HepG2 (cell line): ENCODE measurements around the gene ALDH3B2. TPM values are rescaled to one million over a fixed set of nuclear protein-coding genes. Genes with fewer than 3 reads are reported as not detected.

Experiments
- ATAC-seq: fragments of 200-7000 bp; cut with Tn5 transposase; 3 replicates; pipeline ENCODE4 v1.9.1; 2020; ENCODE audit warnings: mild to moderate bottlenecking, moderate library complexity
- BruUV-seq: library from RNA; stranded (reverse); fragments of 400-500 nt; replicated peaks from 2 replicates; lab custom pipeline; 2021; lab: Mats Ljungman, UMichigan
- CTCF ChIA-PET: fragments of 300-600 bp; formaldehyde crosslinking; extraction: SDS; loops from one replicate; lab custom pipeline; 2021; ENCODE audit warnings: low total read pairs, inconsistent platforms, low intra/inter-chr PET ratio; lab: Yijun Ruan, JAX
- POLR2A ChIA-PET: fragments of 350-600 bp; sonication (Branson Sonifier 250); formaldehyde crosslinking; loops from one replicate; lab custom pipeline; 2020; ENCODE audit warnings: antibody characterized with exemption, inconsistent platforms; lab: Yijun Ruan, JAX
- DNase-seq: peaks from one replicate; pipeline ENCODE4 v3.0.0-alpha.2; 2015; ENCODE audit warnings: low spot score
- FAIRE-seq: peaks from 3 replicates; lab custom pipeline; 2011; peaks lifted over from hg19 to GRCh38; lab: Jason Lieb, UNC
- H2AFZ ChIP-seq: one replicate; pipeline ENCODE4 v1.6.1; 2011; ENCODE audit warnings: low read length, inconsistent platforms
- H3K27ac ChIP-seq: fragments of 300-600 bp; 3 replicates; pipeline ENCODE4 v1.8.0; 2011; ENCODE audit warnings: mixed run types, mild to moderate bottlenecking, mixed read lengths, low read length, inconsistent platforms; ENCODE audit not compliant: insufficient read depth; ENCODE audit errors: extremely low read length
- H3K27me3 ChIP-seq, 2 experiments: fragments of 200-600 bp in 1 of 2; 2 replicates in 1 of 2; 3 replicates in 1 of 2; pipeline versions ENCODE4 v1.6.0 to v1.8.0; 2011; ENCODE audit warnings: low read length in 2 of 2, mild to moderate bottlenecking in 2 of 2, moderate library complexity in 2 of 2, inconsistent platforms in 1 of 2; ENCODE audit not compliant: insufficient read depth in 2 of 2, control insufficient read depth in 1 of 2
- H3K36me3 ChIP-seq, 2 experiments: fragments of 200-600 bp in 1 of 2; replicated peaks in 1 of 2; 2 replicates in 1 of 2; 3 replicates in 1 of 2; pipeline versions ENCODE4 v1.5.1 to v1.8.0; 2011; ENCODE audit warnings: low read length in 2 of 2, inconsistent platforms in 1 of 2; ENCODE audit not compliant: insufficient read depth in 2 of 2, control insufficient read depth in 1 of 2
- H3K4me1 ChIP-seq: 2 replicates; pipeline ENCODE4 v1.5.1; 2012; ENCODE audit warnings: low read length, inconsistent platforms; ENCODE audit not compliant: insufficient read depth
- H3K4me2 ChIP-seq: 2 replicates; pipeline ENCODE4 v1.6.0; 2011; ENCODE audit warnings: low read depth, low read length, inconsistent platforms
- H3K4me3 ChIP-seq, 3 experiments: fragments of 200-600 bp in 1 of 3; sonication (generic), shearing (Covaris generic) in 1 of 3; replicated peaks in 1 of 3; 2 replicates each; pipeline ENCODE4 v1.5.1; 2011 to 2016; ENCODE audit warnings: low read length in 3 of 3, inconsistent platforms in 2 of 3, low read depth in 2 of 3, mild to moderate bottlenecking in 2 of 3, control low read depth in 1 of 3, mixed read lengths in 1 of 3; ENCODE audit not compliant: insufficient read depth in 1 of 3
- H3K79me2 ChIP-seq: one replicate; pipeline ENCODE4 v1.6.1; 2011; ENCODE audit warnings: low read length, inconsistent platforms; ENCODE audit not compliant: insufficient read depth
- H3K9ac ChIP-seq: 2 replicates; pipeline ENCODE4 v1.6.0; 2011; ENCODE audit warnings: mild to moderate bottlenecking, low read depth, low read length, inconsistent platforms; ENCODE audit not compliant: insufficient read depth
- H3K9me3 ChIP-seq: 2 replicates; pipeline ENCODE4 v1.5.1; 2012; ENCODE audit warnings: mild to moderate bottlenecking, low read length
- H4K20me1 ChIP-seq: 2 replicates; pipeline ENCODE4 v1.6.0; 2011; ENCODE audit warnings: inconsistent platforms, mild to moderate bottlenecking, low read length, moderate library complexity; ENCODE audit not compliant: insufficient read depth
- AKAP8 ChIP-seq: sonication (generic); formaldehyde crosslinking; IDR thresholded peaks from 2 replicates; pipeline ENCODE4 v1.5.1; 2020; ENCODE audit warnings: mild to moderate bottlenecking, missing genetic modification reagents
- DR1 ChIP-seq: sonication (generic); formaldehyde crosslinking; IDR thresholded peaks from 2 replicates; pipeline ENCODE4 v1.8.0; 2021; ENCODE audit warnings: mild to moderate bottlenecking, missing genetic modification reagents, inconsistent platforms
- MED8 ChIP-seq: sonication (generic); formaldehyde crosslinking; IDR thresholded peaks from 2 replicates; pipeline ENCODE4 v1.8.1; 2023; ENCODE audit warnings: mild to moderate bottlenecking, missing genetic modification reagents; ENCODE audit not compliant: insufficient replicate concordance
- NCOR1 ChIP-seq: fragments of 200-600 bp; sonication (generic); IDR thresholded peaks from 2 replicates; pipeline ENCODE4 v1.7.0; 2017; ENCODE audit warnings: antibody characterized with exemption, low read length, borderline replicate concordance
- SMYD3 ChIP-seq: sonication (generic); formaldehyde crosslinking; IDR thresholded peaks from 2 replicates; pipeline ENCODE4 v1.8.1; 2023; ENCODE audit warnings: mild to moderate bottlenecking, missing genetic modification reagents
- ZHX1 ChIP-seq: sonication (generic); formaldehyde crosslinking; IDR thresholded peaks from 2 replicates; pipeline ENCODE4 v1.8.1; 2022; ENCODE audit warnings: low read depth, mild to moderate bottlenecking, missing genetic modification reagents
- ZNF670 ChIP-seq: sonication (generic); formaldehyde crosslinking; IDR thresholded peaks from 2 replicates; pipeline ENCODE4 v1.8.0; 2022; ENCODE audit warnings: mild to moderate bottlenecking, missing genetic modification reagents, borderline replicate concordance
- ZNF709 ChIP-seq: sonication (generic); formaldehyde crosslinking; IDR thresholded peaks from 2 replicates; pipeline ENCODE4 v1.5.0; 2020; ENCODE audit warnings: mild to moderate bottlenecking, missing genetic modification reagents
- ZNF761 ChIP-seq: sonication (generic); formaldehyde crosslinking; conservative IDR thresholded peaks from 2 replicates; pipeline ENCODE4 v1.4.0; 2020; ENCODE audit warnings: mild to moderate bottlenecking, missing genetic modification reagents
- ZNF768 ChIP-seq: sonication (generic); formaldehyde crosslinking; IDR thresholded peaks from 2 replicates; pipeline ENCODE4 v1.4.0; 2020; ENCODE audit warnings: missing genetic modification reagents
- ZNF780A ChIP-seq: sonication (generic); formaldehyde crosslinking; IDR thresholded peaks from 2 replicates; pipeline ENCODE4 v1.8.0; 2022; ENCODE audit warnings: mild to moderate bottlenecking, missing genetic modification reagents, moderate library complexity
- ZNF891 ChIP-seq: sonication (generic); formaldehyde crosslinking; IDR thresholded peaks from 2 replicates; pipeline ENCODE4 v1.5.0; 2020; ENCODE audit warnings: mild to moderate bottlenecking, missing genetic modification reagents
- WGBS: methylation state at CpG from one replicate; pipeline ENCODE4 v1.1.6; 2017; ENCODE audit warnings: low lambda C conversion rate; 5-methylcytosine and 5-hydroxymethylcytosine counted together
- in situ Hi-C: cut with HindIII; loops from 2 replicates; pipeline ENCODE4 v1.10.0; 2017; ENCODE audit warnings: low pct_unique_long_range_greater_than_20kb; ENCODE audit not compliant: extremely low pct_ligation_motif_present
- intact Hi-C: fragments of 100-400 bp; cut with micrococcal nuclease; formaldehyde crosslinking; loops from one replicate; pipeline ENCODE4 v1.10.0; 2022; ENCODE audit not compliant: unreplicated experiment
- polyA plus RNA-seq, 8 experiments: library from polyadenylated mRNA; depleted of rRNA in 3 of 8; stranded (reverse) in 7 of 8; unstranded in 1 of 8; fragments of >200 nt; fragmentation: Illumina TruSeq in 4 of 8; extraction: Trizol in 4 of 8; gene quantifications; 2 replicates each; pipeline versions ENCODE4 v1.2.1 to v1.2.3, GENCODE V29; 2011 to 2016; ENCODE audit warnings: low read depth in 4 of 8, missing spikeins in 1 of 8, mixed read lengths in 1 of 8; ENCODE audit not compliant: insufficient read depth in 1 of 8
- total RNA-seq, 5 experiments: library from RNA; depleted of rRNA; stranded (reverse); fragments of >200 nt; fragmentation: Illumina TruSeq; extraction: Trizol; gene quantifications; 2 replicates each; pipeline ENCODE4 v1.2.3, GENCODE V29; 2016; ENCODE audit warnings: low read depth in 1 of 5
- TF ChIP-seq, protein P1 (sequence below): sonication (generic); formaldehyde crosslinking; IDR thresholded peaks from 2 replicates; pipeline ENCODE4 v1.4.0; 2020; ENCODE audit warnings: missing genetic modification reagents
- TF ChIP-seq, protein P2 (sequence below): sonication (generic); IDR thresholded peaks from 2 replicates; pipeline ENCODE4 v1.6.1; 2016; ENCODE audit warnings: low read depth, borderline replicate concordance

ALDH3B2 gene
- total and polyA plus RNA-seq, 2 of the 13 experiments (the other 11 are each of a cell fraction or from before 2014, with no cell fraction given) = not detected

DNA sequence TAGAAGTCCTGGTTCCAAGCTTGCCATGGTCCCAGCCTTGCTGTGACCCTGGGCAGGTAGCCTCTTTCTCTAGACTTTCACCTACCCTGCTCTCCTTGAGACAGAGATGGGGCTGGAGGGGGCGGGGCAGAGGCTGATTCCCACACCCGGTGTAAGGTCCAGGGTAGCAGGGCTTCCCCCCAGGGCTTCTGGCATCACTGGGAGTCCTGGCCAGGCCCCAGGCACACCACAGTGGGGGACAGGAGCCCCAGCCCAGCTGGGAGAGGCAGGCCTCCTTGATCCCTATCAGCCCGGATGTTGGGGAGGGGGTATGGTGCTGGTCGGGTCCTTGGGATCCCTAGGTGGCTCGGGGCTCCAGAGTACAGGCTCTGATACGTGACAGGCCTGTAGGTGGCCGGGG, 43.0 kb downstream of the ALDH3B2 start:
- no peak overlapping the region for H2AFZ ChIP-seq

DNA sequence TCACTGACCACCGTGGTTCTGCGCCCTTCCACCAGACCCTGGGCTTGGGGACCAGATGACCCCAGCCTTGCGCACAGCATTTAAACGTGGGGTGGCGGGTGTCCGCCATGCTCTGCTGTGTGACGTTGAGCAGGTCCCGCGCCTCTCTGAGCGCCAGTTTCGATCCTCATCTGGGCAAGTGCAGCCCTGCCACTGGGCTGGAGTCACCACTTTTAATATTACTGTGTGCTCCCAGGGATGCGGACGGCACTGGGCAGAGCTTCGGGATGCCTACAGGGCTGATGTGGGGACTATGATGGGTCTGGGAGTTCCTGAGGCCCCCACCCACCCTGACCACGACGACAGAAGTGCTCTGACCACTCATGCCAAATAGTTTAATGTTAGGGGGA, 43.5 kb downstream of the ALDH3B2 start:
- in situ Hi-C loops = no loop called here
- intact Hi-C loops = loop anchor here (1.0 kb wide), 1 partner anchor 28 kb away; no protein-coding TSS in a partner anchor
- TF ChIP-seq NCOR1 = 0 out of 2 replicates have a peak, but pooled peaks have one; percentile 6
- TF ChIP-seq SMYD3 (CRISPR knock-in tag) = no peak
- TF ChIP-seq MED8 (CRISPR knock-in tag) = no peak
- no peak for TF ChIP-seq ZNF780A (CRISPR knock-in tag)
- peak; percentile 100 for TF ChIP-seq ZNF768 (CRISPR knock-in tag)
- TF ChIP-seq ZNF670 (CRISPR knock-in tag) = no peak
- TF ChIP-seq, protein P1, sequence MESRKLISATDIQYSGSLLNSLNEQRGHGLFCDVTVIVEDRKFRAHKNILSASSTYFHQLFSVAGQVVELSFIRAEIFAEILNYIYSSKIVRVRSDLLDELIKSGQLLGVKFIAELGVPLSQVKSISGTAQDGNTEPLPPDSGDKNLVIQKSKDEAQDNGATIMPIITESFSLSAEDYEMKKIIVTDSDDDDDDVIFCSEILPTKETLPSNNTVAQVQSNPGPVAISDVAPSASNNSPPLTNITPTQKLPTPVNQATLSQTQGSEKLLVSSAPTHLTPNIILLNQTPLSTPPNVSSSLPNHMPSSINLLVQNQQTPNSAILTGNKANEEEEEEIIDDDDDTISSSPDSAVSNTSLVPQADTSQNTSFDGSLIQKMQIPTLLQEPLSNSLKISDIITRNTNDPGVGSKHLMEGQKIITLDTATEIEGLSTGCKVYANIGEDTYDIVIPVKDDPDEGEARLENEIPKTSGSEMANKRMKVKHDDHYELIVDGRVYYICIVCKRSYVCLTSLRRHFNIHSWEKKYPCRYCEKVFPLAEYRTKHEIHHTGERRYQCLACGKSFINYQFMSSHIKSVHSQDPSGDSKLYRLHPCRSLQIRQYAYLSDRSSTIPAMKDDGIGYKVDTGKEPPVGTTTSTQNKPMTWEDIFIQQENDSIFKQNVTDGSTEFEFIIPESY (CRISPR knock-in tag) = peak; percentile 97
- 0 out of 2 replicates have a peak, but pooled peaks have one; percentile 35 for TF ChIP-seq ZHX1 (CRISPR knock-in tag)

More for the DNA sequence above, 43.0 kb downstream of the ALDH3B2 start:
- 0 out of 2 replicates have a peak, but pooled peaks have one; percentile 9 for TF ChIP-seq ZNF761 (CRISPR knock-in tag)
- no peak for TF ChIP-seq ZNF709
- 0 out of 2 replicates have a peak, but pooled peaks have one; percentile 11 for TF ChIP-seq DR1 (CRISPR knock-in tag)
- TF ChIP-seq, protein P2, sequence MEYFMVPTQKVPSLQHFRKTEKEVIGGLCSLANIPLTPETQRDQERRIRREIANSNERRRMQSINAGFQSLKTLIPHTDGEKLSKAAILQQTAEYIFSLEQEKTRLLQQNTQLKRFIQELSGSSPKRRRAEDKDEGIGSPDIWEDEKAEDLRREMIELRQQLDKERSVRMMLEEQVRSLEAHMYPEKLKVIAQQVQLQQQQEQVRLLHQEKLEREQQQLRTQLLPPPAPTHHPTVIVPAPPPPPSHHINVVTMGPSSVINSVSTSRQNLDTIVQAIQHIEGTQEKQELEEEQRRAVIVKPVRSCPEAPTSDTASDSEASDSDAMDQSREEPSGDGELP = peak; percentile 43; the same call in 1 of the 2 replicates
- 0 out of 2 replicates have a peak, but pooled peaks have one; percentile 33 for TF ChIP-seq AKAP8 (CRISPR knock-in tag)
- TF ChIP-seq ZNF891 (CRISPR knock-in tag) = peak; percentile 1; the same call in 1 of the 2 replicates
- H3K36me3 ChIP-seq = no peaks in the 10 kb centered on the region
- H3K9ac ChIP-seq = peak overlapping the region; percentile 77
- no peaks in the 10 kb centered on the region for H3K79me2 ChIP-seq
- WGBS = no CpG with 5 or more reads among the region's 7 CpGs
- no peaks in the 10 kb centered on the region for H4K20me1 ChIP-seq
- peak overlapping the region; percentile 83 for H3K4me2 ChIP-seq
- peak overlapping the region; percentile 84 for H3K27ac ChIP-seq
- no peaks in the 10 kb centered on the region for H3K9me3 ChIP-seq
- in situ Hi-C loops (no loop called here), intact Hi-C loops (no loop called here)
- no TSS peak for BruUV-seq
- CTCF ChIA-PET = interaction anchor here (1.6 kb wide), 1 partner anchor 17 kb away, joined by 3 read pairs; no protein-coding TSS in a partner anchor
- peak overlapping the region; percentile 38 to 86 (median 71); a peak in 5 of 6 replicates for H3K4me3 ChIP-seq
- no peak for DNase-seq
- POLR2A ChIA-PET = interaction anchor here (1.0 to 4.8 kb wide), 9 partner anchors 8 to 278 kb away, joined by 3 to 52 read pairs (median 5); partner anchors contain the start of genes ACY3 and POLD4
- H3K4me1 ChIP-seq = peaks cover 64% of the 10 kb centered on the region
- no peak for FAIRE-seq
- H3K27me3 ChIP-seq = no peaks in the 10 kb centered on the region; a peak in 2 of 5 replicates
- ATAC-seq = no peak

More for the DNA sequence above, 43.5 kb downstream of the ALDH3B2 start:
- WGBS = 48% methylated on average over 16 of the region's 16 CpGs
- DNase-seq = no peak
- no peaks in the 10 kb centered on the region for H3K79me2 ChIP-seq
- BruUV-seq = no TSS peak
- H3K4me2 ChIP-seq = peak overlapping the region; percentile 83
- H3K27me3 ChIP-seq = no peaks in the 10 kb centered on the region; a peak in 2 of 5 replicates
- no peaks in the 10 kb centered on the region for H4K20me1 ChIP-seq
- peak; percentile 0; the same call in 2 of the 3 replicates for ATAC-seq
- ChIA-PET CTCF (interaction anchor here (0.8 to 1.6 kb wide), 2 partner anchors 17 to 28 kb away, joined by 3 to 5 read pairs; no protein-coding TSS in a partner anchor), POLR2A (interaction anchor here (1.0 to 4.8 kb wide), 12 partner anchors 9 to 229 kb away, joined by 3 to 52 read pairs (median 8); partner anchors contain the start of genes ACY3, PPP1CA and TBX10)
- H2AFZ ChIP-seq = no peak overlapping the region
- H3K36me3 ChIP-seq = no peaks in the 10 kb centered on the region
- H3K9me3 ChIP-seq = no peaks in the 10 kb centered on the region
- H3K4me1 ChIP-seq = peaks cover 64% of the 10 kb centered on the region
- no peak for FAIRE-seq
- H3K27ac ChIP-seq = peak overlapping the region; percentile 84
- peak overlapping the region; percentile 49 to 86 (median 71) for H3K4me3 ChIP-seq
- peak overlapping the region; percentile 77 for H3K9ac ChIP-seq
